ENCODE data around the gene LRRC56.

LRRC56 gene

DNA sequence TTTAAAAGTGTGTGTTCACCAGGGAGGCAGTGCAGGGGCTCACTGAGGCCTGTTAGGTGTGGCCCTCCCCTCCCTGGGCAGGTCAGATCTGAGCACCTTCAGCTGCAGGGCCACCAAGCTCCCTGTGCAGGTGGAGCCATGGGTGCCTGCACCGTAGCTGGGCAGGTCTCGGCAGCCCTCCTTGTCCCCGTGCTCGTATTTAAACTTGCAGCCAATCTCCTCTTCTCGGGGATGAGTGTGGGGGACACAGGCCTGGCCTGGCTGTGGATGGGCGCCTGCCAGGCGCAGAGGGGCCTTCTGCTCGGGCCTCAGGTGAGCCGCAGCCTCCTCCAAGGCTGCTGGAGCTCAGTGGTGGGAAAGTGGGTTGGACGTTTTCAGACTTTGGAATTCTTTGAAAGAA is 58.1 kb downstream of the LRRC56 start:
- no peaks in the 10 kb centered on the region for H3K27me3 ChIP-seq (ENCODE audit: insufficient read depth, low read length)
- H3K36me3 ChIP-seq (ENCODE audit: insufficient read depth, low read length): peaks cover 33% of the 10 kb centered on the region
- no peak overlapping the region for H3K4me3 ChIP-seq (ENCODE audit: low read depth, low read length)
- H3K27ac ChIP-seq (ENCODE audit: low read depth, low read length): no peak overlapping the region
- no peaks in the 10 kb centered on the region for H3K4me1 ChIP-seq (ENCODE audit: control insufficient read depth, insufficient read depth, low read length, unreplicated experiment)
- H3K79me2 ChIP-seq (ENCODE audit: control insufficient read depth, insufficient read depth, low read length, unreplicated experiment): peaks cover 28% of the 10 kb centered on the region
- H2AFZ ChIP-seq (ENCODE audit: low read length, unreplicated experiment): no peak overlapping the region

DNA sequence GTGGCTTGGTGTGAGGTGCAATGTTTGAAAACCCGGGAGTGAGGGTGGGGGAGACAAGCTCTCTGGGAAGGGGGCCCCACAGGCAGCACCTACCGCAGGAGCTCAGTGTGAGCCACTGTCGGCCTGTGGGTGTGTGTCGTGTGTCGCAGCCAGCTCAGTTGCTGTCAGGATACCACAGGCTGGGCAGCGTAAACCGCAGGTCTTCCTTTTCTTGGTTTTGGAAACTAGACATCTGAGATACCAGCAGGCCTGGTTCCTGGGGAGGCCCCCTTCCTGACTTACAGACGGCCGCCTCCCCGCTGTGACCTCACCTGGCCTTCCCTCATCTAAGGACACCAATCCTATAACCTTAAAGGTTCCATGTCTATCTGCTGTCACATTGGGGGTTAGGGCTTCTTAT is 59.0 kb downstream of the LRRC56 start:
- H3K79me2 ChIP-seq (ENCODE audit: control insufficient read depth, insufficient read depth, low read length, unreplicated experiment): peaks cover 23% of the 10 kb centered on the region
- H2AFZ ChIP-seq (ENCODE audit: low read length, unreplicated experiment): no peak overlapping the region
- peaks cover 32% of the 10 kb centered on the region for H3K36me3 ChIP-seq (ENCODE audit: insufficient read depth, low read length)
- H3K27ac ChIP-seq (ENCODE audit: low read depth, low read length): no peak overlapping the region
- H3K4me1 ChIP-seq (ENCODE audit: control insufficient read depth, insufficient read depth, low read length, unreplicated experiment): no peaks in the 10 kb centered on the region
- H3K27me3 ChIP-seq (ENCODE audit: insufficient read depth, low read length): no peaks in the 10 kb centered on the region
- H3K4me3 ChIP-seq (ENCODE audit: low read depth, low read length): no peak overlapping the region

GRCh38 chr11:597166-597725 is 59.9 kb downstream of the LRRC56 start:
- Histone ChIP-seq H3K36me3 (ENCODE audit: insufficient read depth, low read length) (peaks cover 33% of the 10 kb centered on the region), H3K4me1 (ENCODE audit: control insufficient read depth, insufficient read depth, low read length, unreplicated experiment) (no peaks in the 10 kb centered on the region), H3K79me2 (ENCODE audit: control insufficient read depth, insufficient read depth, low read length, unreplicated experiment) (peaks cover 19% of the 10 kb centered on the region), H3K4me3 (ENCODE audit: low read depth, low read length) (no peak overlapping the region), H2AFZ (ENCODE audit: low read length, unreplicated experiment) (no peak overlapping the region), H3K27ac (ENCODE audit: low read depth, low read length) (no peak overlapping the region), H3K27me3 (ENCODE audit: insufficient read depth, low read length) (no peaks in the 10 kb centered on the region)

GRCh38 chr11:598005-598680 is 60.8 kb downstream of the LRRC56 start:
- Histone ChIP-seq H3K4me3 (ENCODE audit: low read depth, low read length) (no peak overlapping the region), H3K27me3 (ENCODE audit: insufficient read depth, low read length) (no peaks in the 10 kb centered on the region), H3K27ac (ENCODE audit: low read depth, low read length) (no peak overlapping the region), H3K4me1 (ENCODE audit: control insufficient read depth, insufficient read depth, low read length, unreplicated experiment) (no peaks in the 10 kb centered on the region), H2AFZ (ENCODE audit: low read length, unreplicated experiment) (no peak overlapping the region), H3K79me2 (ENCODE audit: control insufficient read depth, insufficient read depth, low read length, unreplicated experiment) (peaks cover 19% of the 10 kb centered on the region), H3K36me3 (ENCODE audit: insufficient read depth, low read length) (peaks cover 24% of the 10 kb centered on the region)

- H3K79me2 ChIP-seq (ENCODE audit: control insufficient read depth, insufficient read depth, low read length, unreplicated experiment): peaks cover 3% of the 10 kb centered on the region
- no peak overlapping the region for H3K27ac ChIP-seq (ENCODE audit: low read depth, low read length)
- no peak overlapping the region for H3K4me3 ChIP-seq (ENCODE audit: low read depth, low read length)
- no peaks in the 10 kb centered on the region for H3K27me3 ChIP-seq (ENCODE audit: insufficient read depth, low read length)
- no peak overlapping the region for H2AFZ ChIP-seq (ENCODE audit: low read length, unreplicated experiment)
- peaks cover 25% of the 10 kb centered on the region for H3K36me3 ChIP-seq (ENCODE audit: insufficient read depth, low read length)
- H3K4me1 ChIP-seq (ENCODE audit: control insufficient read depth, insufficient read depth, low read length, unreplicated experiment): no peaks in the 10 kb centered on the region
These were observed 64.4 kb downstream of the LRRC56 start for GRCh38 chr11:601573-602245.

DNA sequence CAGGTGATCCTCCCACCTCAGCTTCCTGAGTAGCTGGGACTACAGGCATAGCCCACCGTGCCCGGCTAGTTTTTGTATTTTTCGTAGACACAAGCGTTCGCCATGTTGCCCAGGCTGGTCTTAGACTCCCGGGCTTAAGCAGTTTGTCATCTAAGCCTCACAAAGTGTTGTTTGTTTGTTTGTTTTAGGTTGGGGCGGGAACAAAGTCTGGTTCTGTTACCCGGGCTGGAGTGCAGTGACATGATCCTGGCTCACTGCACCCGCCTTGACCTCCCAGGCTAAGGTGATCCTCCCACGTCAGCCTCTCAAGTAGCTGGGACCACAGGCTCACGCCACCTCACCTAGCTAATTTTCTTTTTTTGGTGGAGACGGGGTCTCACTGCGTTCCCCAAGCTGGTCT is 65.8 kb downstream of the LRRC56 start:
- Histone ChIP-seq H3K36me3 (ENCODE audit: insufficient read depth, low read length) (peaks cover 27% of the 10 kb centered on the region), H3K4me3 (ENCODE audit: low read depth, low read length) (no peak overlapping the region), H3K27me3 (ENCODE audit: insufficient read depth, low read length) (no peaks in the 10 kb centered on the region), H3K27ac (ENCODE audit: low read depth, low read length) (no peak overlapping the region), H3K79me2 (ENCODE audit: control insufficient read depth, insufficient read depth, low read length, unreplicated experiment) (peaks cover 3% of the 10 kb centered on the region), H2AFZ (ENCODE audit: low read length, unreplicated experiment) (no peak overlapping the region), H3K4me1 (ENCODE audit: control insufficient read depth, insufficient read depth, low read length, unreplicated experiment) (no peaks in the 10 kb centered on the region)

Data from ACC112 (cell line).